Measurements from ENCODE around the gene CXCR4. TPM values are rescaled to one million over a fixed set of nuclear protein-coding genes. Genes with fewer than 3 reads are reported as not detected.

Gene CXCR4
- total RNA-seq, 1 experiment from 2014 or later, result 1.5 TPM

DNA sequence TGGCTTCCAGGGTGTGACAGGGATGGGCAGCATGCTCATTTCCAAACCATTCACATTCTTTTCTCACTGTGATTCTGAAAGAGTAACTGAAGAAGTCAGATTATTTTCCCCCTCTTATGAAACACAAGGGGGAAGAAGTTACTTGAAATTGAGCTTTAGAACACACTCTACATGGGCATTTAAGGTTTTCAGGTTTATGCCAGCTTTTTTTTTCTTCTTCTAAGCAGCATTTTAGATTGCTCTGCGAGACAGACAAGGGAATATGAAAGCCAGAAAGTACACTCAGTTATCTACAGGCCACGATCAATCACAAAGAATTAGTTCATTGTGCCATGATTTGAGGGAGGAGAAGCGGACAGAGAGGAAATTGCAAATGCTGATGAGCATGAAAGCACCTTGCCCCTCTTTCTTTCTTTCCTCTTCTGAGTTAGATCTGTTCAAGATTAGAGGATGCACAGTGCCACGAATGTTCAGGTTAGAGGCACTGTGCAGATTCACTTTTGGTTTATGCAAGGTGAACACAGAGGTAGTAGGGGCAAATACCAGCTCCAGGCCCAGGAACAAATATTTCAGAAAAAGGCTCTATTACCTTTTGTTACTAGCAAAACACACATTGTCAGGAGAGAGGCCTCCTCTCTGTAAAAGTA is 49.2 kb downstream of the CXCR4 start:
- POLR2A ChIA-PET (ENCODE audit: low non-redundant PET), result no interaction called here
- BruUV-seq (replicated peaks), result no TSS peak

DNA sequence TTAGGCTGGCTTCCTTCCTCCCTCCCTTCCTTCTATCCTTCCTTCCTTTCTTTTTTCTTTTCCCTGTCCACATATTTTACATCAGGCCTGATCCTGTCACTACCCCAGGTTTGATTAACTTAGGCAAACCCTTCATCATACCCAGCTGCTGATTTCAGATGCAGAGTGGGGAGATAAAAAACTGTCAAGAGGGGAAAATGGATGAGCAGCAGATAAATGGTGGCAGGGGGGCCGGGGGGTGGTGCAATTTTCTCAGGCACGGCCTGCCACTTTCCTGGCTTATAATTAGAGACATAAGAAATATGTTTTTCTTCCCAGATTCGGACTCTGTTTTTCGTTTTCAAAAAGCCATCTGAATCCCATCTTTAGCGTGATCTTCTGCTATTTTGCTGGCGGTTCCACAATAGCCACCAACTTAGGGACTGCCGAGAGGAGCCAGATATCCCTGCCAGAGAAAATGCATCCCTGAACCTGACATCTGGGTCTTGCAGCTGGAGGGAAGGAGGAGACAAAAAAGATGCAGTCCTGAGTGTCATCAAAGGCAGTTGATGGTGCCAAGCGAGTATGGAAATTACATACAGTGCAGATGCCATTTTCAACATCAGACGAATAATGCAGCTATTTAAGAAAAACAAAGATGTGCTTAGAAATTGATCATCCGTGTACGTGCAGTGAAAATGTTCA is 49.9 kb downstream of the CXCR4 start:
- no peak overlapping the region for H3K4me3 ChIP-seq (ENCODE audit: low read depth, low read length, poor library complexity, severe bottlenecking)
- intact Hi-C loops (cut with micrococcal nuclease; ENCODE audit: unreplicated experiment), result no loop called here
- POLR2A ChIA-PET (ENCODE audit: low non-redundant PET), result no interaction called here
- H3K27ac ChIP-seq (ENCODE audit: low read depth, low read length, poor library complexity, severe bottlenecking), result no peak overlapping the region
- BruUV-seq (replicated peaks), result no TSS peak
- DNase-seq (ENCODE audit: low spot score), result no peak
- no peaks in the 10 kb centered on the region for H3K36me3 ChIP-seq (ENCODE audit: insufficient read depth, low read length, poor library complexity, severe bottlenecking)
- CTCF ChIA-PET, result no interaction called here
- TF ChIP-seq, protein P1, sequence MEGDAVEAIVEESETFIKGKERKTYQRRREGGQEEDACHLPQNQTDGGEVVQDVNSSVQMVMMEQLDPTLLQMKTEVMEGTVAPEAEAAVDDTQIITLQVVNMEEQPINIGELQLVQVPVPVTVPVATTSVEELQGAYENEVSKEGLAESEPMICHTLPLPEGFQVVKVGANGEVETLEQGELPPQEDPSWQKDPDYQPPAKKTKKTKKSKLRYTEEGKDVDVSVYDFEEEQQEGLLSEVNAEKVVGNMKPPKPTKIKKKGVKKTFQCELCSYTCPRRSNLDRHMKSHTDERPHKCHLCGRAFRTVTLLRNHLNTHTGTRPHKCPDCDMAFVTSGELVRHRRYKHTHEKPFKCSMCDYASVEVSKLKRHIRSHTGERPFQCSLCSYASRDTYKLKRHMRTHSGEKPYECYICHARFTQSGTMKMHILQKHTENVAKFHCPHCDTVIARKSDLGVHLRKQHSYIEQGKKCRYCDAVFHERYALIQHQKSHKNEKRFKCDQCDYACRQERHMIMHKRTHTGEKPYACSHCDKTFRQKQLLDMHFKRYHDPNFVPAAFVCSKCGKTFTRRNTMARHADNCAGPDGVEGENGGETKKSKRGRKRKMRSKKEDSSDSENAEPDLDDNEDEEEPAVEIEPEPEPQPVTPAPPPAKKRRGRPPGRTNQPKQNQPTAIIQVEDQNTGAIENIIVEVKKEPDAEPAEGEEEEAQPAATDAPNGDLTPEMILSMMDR (conservative IDR thresholded peaks at IDR 0.05; ENCODE audit: low read depth, low read length), result no peak
- TF ChIP-seq EZH2 (IDR thresholded peaks at IDR 0.05; ENCODE audit: borderline replicate concordance, low read depth, low read length, poor library complexity, severe bottlenecking), result no peak
- no peaks in the 10 kb centered on the region for H3K4me1 ChIP-seq (ENCODE audit: insufficient read depth, low read length, poor library complexity, severe bottlenecking)
- H3K9me3 ChIP-seq (ENCODE audit: low read depth, low read length, poor library complexity, severe bottlenecking), result no peaks in the 10 kb centered on the region
- H3K27me3 ChIP-seq (replicated peaks; ENCODE audit: insufficient read depth, low read depth, low read length, poor library complexity), result no peaks in the 10 kb centered on the region

More for the DNA sequence above, 49.2 kb downstream of the CXCR4 start:
- no peaks in the 10 kb centered on the region for H3K36me3 ChIP-seq (ENCODE audit: insufficient read depth, low read length, poor library complexity, severe bottlenecking)
- H3K27ac ChIP-seq (ENCODE audit: low read depth, low read length, poor library complexity, severe bottlenecking), result no peak overlapping the region
- TF ChIP-seq EZH2 (IDR thresholded peaks at IDR 0.05; ENCODE audit: borderline replicate concordance, low read depth, low read length, poor library complexity, severe bottlenecking), result no peak
- TF ChIP-seq, protein P1 (conservative IDR thresholded peaks at IDR 0.05; ENCODE audit: low read depth, low read length), result no peak
- CTCF ChIA-PET, result no interaction called here
- DNase-seq (ENCODE audit: low spot score), result no peak
- H3K9me3 ChIP-seq (ENCODE audit: low read depth, low read length, poor library complexity, severe bottlenecking), result no peaks in the 10 kb centered on the region
- no peak overlapping the region for H3K4me3 ChIP-seq (ENCODE audit: low read depth, low read length, poor library complexity, severe bottlenecking)
- no peaks in the 10 kb centered on the region for H3K4me1 ChIP-seq (ENCODE audit: insufficient read depth, low read length, poor library complexity, severe bottlenecking)
- intact Hi-C loops (cut with micrococcal nuclease; ENCODE audit: unreplicated experiment), result no loop called here
- no peaks in the 10 kb centered on the region for H3K27me3 ChIP-seq (replicated peaks; ENCODE audit: insufficient read depth, low read depth, low read length, poor library complexity)

DNA sequence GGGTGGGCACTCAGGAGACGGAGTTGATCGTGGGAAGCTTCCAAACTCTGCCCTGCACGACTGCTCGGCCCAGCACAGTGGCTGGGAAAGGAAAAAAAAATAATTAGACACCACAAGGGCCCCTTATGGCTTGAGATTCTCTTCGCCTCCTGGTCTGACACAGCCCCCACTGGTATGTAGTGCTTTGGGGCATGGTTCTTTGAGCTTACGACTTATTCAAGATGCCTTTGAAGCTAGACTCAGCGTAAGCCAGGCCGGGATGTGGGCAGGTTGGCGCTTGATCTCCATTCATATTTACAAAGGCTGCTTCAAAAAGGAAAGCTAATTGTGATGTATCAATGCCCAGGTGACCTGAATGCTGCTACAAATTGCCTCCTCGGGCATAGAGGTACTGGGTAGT is 50.5 kb downstream of the CXCR4 start:
- BruUV-seq (replicated peaks), result no TSS peak
- no peaks in the 10 kb centered on the region for H3K9me3 ChIP-seq (ENCODE audit: low read depth, low read length, poor library complexity, severe bottlenecking)
- POLR2A ChIA-PET (ENCODE audit: low non-redundant PET), result no interaction called here
- no peak for DNase-seq (ENCODE audit: low spot score)
- no peaks in the 10 kb centered on the region for H3K36me3 ChIP-seq (ENCODE audit: insufficient read depth, low read length, poor library complexity, severe bottlenecking)
- intact Hi-C loops (cut with micrococcal nuclease; ENCODE audit: unreplicated experiment), result no loop called here
- H3K4me3 ChIP-seq (ENCODE audit: low read depth, low read length, poor library complexity, severe bottlenecking), result no peak overlapping the region
- H3K4me1 ChIP-seq (ENCODE audit: insufficient read depth, low read length, poor library complexity, severe bottlenecking), result no peaks in the 10 kb centered on the region
- no peak overlapping the region for H3K27ac ChIP-seq (ENCODE audit: low read depth, low read length, poor library complexity, severe bottlenecking)
- no peaks in the 10 kb centered on the region for H3K27me3 ChIP-seq (replicated peaks; ENCODE audit: insufficient read depth, low read depth, low read length, poor library complexity)
- TF ChIP-seq, protein P1 (conservative IDR thresholded peaks at IDR 0.05; ENCODE audit: low read depth, low read length), result no peak
- no peak for TF ChIP-seq EZH2 (IDR thresholded peaks at IDR 0.05; ENCODE audit: borderline replicate concordance, low read depth, low read length, poor library complexity, severe bottlenecking)
- CTCF ChIA-PET, result no interaction called here

Data from A673 (cell line).